ENCODE data around the gene HBA1.
"Not testable (repeated sequence)": the region's sequence is repeated elsewhere in the genome, so short reads cannot be mapped to it uniquely, and the experiment has no call there.

The HBA1 gene

GRCh38 chr16:176477-177382 lies at the start of gene HBA1:
TSS of gene HBA1 (plus strand) at chr16:176680. CDS start at chr16:176717, 37 bp downstream.
- DNase-seq (ENCODE audit: low read depth in 2 of 2): not testable (repeated sequence)

GRCh38 chr16:129075-129474 lies 47.4 kb upstream of the HBA1 start:
- no peak for DNase-seq (ENCODE audit: low read depth in 2 of 2)

DNA sequence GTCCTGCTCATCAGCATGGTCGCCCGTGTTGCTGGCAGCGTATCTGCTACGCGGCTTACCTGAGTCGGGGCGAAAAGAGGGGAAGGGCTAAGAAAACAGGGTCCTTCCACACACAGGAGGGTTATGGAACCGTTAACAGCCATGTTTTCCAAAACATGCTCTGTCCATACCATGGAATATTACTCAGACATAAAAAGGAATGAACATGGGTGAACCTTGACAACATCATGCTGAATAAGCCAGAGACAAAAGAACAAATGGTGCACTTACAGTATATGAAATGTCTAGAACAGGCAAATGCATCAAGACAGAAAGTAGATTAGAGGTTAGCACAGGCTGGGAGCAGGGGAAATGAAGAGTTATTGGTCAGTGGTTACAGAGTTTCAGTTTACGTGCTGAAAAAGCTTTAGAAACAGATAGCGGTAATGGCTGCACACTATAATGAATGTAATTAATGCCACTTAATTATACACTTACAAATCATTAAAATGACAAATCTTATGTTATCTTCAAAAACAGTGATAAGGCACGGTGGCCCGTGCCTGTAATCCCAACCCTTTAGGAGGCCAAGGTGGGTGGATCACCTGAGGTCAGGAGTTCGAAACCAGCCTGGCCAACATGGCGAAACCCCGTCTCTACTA lies 45.8 kb upstream of the HBA1 start:
- no peak for DNase-seq (ENCODE audit: low read depth in 2 of 2)

DNA sequence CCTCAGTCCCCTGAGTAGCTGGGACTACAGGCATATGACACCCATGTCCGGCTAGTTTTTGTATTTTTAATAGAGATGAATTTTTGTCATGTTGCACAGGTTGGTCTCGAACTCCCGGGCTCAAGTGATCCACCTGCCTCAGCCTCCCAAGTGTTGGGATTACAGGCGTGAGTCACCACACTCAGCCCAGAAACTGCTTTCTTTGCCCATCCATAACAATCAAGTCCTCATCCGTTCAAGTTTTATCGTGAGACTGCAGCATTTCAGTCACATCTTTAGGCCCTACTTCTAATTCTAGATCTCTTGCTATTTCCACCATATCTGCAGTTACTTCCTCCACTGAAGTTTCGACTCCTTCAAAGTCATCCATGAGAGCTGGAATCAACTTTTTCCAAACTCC lies 44.4 kb upstream of the HBA1 start:
- DNase-seq (ENCODE audit: low read depth in 2 of 2): no peak

DNA sequence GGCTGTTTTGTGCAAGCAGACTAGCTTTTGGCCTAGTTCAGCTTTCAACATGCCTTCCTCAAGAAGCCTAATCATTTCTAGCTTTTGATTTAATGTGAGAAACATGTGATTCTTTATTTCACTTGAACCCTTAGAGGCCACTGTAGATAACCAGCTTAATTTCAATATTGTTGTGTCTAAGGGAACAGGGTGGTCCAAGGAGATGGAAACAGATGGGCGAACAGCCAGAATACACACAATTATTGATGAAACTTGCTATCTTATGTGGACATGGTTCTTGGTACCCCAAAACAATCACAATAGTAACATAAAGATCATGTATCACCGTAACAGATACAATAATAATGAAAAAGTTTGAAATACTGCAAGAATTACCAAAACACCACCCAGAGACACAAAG lies 42.8 kb upstream of the HBA1 start:
- DNase-seq (ENCODE audit: low read depth in 2 of 2): no peak

DNA sequence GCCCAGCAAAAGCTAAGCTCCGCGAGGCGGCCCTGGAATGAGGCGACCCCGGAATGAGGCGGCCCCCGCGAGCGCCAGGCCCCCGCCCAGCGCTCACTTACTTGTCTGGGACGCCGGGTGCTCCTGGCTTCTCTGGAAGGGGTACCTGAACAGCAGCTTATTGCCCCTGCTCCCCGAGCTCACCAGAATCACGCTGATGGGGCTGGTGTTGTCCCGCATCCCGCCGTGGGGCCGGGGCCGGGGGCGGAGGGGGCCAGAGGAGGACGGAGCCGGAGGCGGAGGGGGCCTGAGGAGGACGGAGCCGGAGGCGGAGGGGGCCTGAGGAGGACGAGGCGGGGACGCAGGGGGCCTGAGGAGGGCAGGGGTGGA lies 38.4 kb upstream of the HBA1 start:
- DNase-seq (ENCODE audit: low read depth in 2 of 2): no peak

DNA sequence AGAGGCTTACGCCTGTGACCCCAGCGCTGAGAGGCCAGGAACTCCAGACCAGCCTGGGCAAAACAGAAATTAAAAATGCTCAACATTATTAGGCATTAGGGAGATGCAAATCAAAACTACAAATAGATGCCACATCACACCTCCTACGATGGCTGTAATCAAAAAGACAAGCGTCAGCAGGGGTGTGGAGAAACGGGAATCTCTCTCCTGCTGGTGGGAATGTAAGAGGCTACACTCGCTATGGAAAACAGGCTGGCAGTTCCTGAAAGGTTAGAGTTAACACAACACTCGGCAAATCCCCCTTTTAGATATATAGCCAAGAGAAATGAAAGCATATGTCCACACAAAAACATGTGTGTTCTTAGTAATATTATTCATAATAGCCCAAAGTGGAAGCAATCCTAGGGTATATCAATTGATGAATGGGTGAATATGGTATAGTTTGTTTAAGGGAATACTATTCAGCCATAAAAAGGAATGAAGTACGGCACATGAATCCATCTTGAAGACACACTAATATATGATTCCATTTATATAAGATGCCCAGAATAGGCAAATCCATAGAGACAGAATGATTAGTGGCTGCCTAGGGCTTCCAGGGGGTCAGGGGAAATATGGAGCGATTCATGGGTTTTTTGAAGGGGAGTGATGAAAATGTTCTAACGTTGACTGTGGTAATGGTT lies 36.2 kb upstream of the HBA1 start:
- DNase-seq (ENCODE audit: low read depth in 2 of 2): no peak

GRCh38 chr16:142405-142967 lies 34.0 kb upstream of the HBA1 start:
- no peak for DNase-seq (ENCODE audit: low read depth in 2 of 2)

DNA sequence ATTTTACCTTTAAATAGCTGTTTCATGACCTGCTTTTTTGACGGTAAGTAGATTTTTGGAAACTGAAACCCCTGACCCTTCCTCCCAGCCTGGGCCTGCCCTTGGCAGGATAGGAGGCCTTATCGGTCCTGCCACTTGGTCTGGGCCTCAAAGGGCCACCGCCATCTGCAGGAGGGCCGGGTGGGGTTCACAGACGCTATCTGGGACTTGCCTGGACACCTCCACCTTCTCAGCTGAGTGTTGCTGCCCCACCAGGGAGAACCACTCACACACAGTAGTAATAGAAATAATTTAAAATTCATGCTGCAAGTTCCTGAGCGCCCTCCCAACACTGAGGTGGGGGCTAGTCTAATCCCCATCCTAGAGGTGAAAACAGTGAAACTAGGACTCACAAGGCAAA lies 33.4 kb upstream of the HBA1 start:
- DNase-seq (ENCODE audit: low read depth in 2 of 2): no peak

DNA sequence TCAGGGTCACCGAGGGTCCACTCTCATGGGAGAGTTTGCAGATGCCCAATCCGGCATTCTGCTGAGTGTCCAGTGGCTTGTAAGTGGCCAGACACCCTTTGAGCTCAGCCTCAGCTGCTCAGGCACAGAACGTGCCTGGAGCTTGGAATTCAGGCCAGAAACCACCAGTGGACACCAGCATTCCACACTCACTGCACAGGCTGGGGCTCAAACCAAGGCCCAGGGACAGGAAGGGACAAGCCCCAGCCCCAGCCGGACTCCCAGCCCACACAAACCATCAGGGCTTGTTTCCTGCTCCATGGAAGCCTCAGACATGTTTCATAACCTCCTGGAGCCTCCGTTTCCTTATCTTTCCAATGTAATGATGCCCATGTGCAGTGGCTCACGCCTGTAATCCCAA lies 33.0 kb upstream of the HBA1 start:
- no peak for DNase-seq (ENCODE audit: low read depth in 2 of 2)

DNA sequence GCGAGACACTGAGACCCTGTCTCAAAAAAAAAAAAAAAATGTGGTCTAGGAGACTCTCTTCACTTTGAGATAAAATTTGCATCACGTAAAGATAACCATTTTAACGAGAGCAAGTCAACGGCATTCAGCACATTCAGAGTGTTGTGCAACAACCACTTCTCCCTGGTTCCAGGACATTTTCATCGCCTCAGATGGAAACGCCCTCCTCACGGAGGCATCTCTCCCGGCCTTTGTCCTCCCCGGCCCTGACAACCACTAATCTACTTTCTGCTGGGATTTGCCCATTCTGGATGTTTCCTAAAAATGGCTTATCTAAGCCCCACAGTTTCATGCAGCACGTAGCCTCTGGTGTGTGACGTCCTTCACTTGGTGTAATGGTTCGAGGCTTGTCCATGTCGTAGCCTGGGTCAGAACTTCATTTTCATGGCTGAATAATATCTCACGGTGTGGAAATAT lies 31.7 kb upstream of the HBA1 start:
- no peak for DNase-seq (ENCODE audit: low read depth in 2 of 2)

DNA sequence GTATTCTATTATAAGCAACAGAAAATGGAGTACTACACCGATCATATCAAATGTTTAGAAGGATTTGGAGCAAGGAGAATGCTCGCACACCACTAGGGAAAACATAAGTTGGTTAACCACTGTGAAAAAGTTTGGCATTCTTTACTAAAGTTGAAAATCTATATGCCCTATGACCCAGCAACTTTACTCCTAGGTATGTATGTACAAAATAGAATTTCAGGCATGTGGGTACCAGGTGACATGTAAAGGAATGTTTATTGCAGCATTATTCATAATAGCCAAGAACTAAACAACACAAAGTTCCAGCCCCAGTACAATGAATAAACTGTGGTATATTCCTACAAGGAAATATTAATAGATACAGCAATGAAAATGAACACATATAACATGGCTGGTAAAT lies 29.8 kb upstream of the HBA1 start:
- no peak for DNase-seq (ENCODE audit: low read depth in 2 of 2)

GRCh38 chr16:149024-149660 lies 27.3 kb upstream of the HBA1 start:
- no peak for DNase-seq (ENCODE audit: low read depth in 2 of 2)

DNA sequence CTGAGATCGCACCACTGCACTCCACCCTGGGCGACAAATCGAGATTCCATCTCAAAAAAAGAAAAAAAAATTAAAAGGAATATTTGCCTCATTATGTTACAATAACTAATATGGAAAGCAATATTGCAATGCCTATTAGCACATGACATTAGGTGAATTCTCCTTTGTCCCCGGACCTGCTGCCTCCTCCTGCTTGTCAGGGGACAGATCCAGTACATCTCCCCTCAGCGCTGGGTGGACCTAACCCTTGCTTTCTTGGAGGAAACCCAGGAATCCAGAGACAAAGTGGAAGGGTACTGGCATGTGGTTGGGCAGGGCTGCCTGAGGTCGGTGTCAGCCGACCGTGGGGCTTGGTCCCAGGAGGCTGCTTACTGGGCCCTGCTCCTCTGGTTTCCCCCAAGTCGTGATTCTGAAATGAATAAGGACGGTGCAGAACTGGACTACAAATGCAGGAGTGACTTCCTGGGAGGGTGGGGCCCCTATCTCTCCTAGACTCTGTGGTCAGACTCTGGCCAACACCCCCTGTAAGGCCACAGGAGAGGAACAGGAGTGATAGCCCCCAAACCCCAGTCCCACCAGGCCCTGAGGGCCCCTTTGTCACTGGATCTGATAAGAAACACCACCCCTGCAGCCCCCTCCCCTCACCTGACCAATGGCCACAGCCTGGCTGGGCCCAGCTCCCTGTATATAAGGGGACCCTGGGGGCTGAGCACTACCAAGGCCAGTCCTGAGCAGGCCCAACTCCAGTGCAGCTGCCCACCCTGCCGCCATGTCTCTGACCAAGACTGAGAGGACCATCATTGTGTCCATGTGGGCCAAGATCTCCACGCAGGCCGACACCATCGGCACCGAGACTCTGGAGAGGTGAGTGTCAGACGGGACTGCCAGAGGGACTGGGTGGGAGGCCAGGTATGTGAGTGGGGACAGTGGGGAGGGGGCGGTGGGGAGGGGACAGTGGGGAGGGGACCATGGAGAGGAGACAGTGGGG lies 24.0 kb upstream of the HBA1 start, which contains the start of gene HBZ:
HBZ (plus strand) TSS at position 504 of the 988 bp plus-strand sequence; CDS start at position 770, 266 bp downstream.
- no peak for DNase-seq (ENCODE audit: low read depth in 2 of 2)

- not testable (repeated sequence) for DNase-seq (ENCODE audit: low read depth in 2 of 2)
These were observed 23.4 kb upstream of the HBA1 start for GRCh38 chr16:153129-153521.

DNA sequence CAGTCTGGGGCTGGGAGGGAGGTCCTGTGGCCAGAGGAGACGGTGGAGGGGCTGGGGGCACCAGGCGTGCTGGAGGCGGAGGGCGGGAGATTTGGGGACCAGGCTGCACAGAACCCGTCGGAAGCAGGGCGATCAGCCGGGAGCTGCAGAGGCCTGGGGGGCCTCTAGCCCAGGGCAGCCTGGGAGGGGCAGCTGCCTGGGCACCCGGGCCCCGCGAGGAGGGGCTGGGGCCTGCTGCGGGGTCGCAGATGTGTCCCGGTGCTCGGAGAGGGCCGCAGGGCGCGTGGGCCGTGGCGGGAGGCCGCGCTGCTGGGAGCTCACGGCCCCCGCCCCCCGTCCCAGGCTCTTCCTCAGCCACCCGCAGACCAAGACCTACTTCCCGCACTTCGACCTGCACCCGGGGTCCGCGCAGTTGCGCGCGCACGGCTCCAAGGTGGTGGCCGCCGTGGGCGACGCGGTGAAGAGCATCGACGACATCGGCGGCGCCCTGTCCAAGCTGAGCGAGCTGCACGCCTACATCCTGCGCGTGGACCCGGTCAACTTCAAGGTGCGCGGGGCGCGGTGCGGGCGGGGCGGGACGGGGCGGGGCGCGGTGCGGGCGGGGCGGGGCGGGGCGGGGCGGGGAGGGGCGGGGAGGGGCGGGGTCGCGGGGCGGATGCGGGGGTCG lies 22.8 kb upstream of the HBA1 start:
- DNase-seq (ENCODE audit: low read depth in 2 of 2): not testable (repeated sequence)

- DNase-seq (ENCODE audit: low read depth in 2 of 2): no peak
These were observed 22.1 kb upstream of the HBA1 start for GRCh38 chr16:154217-155030.

- DNase-seq (ENCODE audit: low read depth in 2 of 2): no peak
These were observed 21.5 kb upstream of the HBA1 start for GRCh38 chr16:155031-155398.
